Dedifferentiated amniotic fluid mesenchymal stem cell (primary cell): Measurements from ENCODE around the gene CFDP1.

Experiments
- DNase-seq: peaks from one replicate; pipeline ENCODE4 v3.0.0-alpha.2; 2016; ENCODE audit errors: extremely low spot score

The CFDP1 gene

DNA sequence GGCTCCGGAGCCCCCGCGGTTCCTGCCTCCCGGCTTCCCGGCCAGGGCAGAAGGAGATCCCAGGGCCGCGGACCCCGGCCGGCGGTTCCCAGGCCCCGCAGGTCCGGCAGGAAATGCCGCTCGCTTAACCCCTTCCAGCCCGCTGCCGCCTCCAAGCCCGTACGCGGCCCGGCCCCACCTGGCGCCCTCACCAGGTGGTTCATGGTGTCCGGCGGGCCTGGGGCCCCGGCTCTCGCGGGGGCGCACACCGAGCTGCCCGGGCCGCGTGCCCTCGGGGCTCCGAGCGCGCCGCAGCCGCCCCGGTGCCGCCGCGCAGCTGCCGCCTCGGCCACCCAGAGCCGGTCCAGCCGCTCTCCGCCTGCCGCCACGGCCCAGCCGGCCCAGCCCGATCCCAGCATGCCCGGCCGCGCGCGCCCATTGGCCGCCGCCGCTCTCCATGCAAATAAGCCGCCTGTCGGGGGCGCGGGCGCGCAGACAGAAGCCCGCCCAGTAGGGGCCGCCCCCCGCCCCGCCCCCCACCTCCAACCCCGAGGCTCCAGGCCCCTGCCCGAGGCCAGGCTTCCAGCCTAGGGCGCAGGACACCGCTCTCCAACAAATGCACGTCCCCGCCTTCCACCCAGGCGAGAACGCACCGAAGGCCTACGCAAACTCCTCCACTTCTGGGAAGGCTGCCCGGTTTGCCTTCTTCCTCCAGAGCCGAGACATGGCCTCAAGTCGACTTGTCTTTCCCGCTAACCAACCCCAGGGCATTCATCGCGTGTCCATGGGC is 181.8 kb downstream of the CFDP1 start, which contains the start of gene BCAR1:
TSS of gene BCAR1 (minus strand) at position 345 of the 769 bp plus-strand sequence. CDS start at position 203, 142 bp downstream.
- DNase-seq = peak; percentile 87

DNA sequence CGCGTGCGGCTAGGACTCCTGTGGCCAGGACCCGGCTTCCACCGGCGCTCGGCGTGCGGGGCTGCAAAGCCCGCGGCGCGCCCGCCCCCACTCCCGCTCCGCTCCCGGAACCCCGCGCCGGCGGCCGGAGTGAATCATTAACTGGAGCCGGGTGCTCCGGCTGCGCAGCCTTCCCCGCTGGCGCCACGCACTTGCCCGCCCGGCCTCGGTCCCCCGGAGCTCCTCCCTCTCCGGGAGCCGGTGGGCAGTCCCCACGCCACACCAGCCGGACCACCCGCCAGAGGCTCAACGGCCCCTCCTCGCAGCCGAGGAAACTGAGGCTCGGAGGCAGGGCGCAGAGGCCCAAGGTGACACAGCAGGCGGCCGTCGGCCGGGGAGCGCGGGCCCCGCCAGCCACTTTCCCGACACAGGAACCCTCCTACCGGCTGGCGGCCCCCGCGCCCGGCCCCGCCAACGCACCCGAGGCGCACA is 182.5 kb downstream of the CFDP1 start:
- DNase-seq = no peak

DNA sequence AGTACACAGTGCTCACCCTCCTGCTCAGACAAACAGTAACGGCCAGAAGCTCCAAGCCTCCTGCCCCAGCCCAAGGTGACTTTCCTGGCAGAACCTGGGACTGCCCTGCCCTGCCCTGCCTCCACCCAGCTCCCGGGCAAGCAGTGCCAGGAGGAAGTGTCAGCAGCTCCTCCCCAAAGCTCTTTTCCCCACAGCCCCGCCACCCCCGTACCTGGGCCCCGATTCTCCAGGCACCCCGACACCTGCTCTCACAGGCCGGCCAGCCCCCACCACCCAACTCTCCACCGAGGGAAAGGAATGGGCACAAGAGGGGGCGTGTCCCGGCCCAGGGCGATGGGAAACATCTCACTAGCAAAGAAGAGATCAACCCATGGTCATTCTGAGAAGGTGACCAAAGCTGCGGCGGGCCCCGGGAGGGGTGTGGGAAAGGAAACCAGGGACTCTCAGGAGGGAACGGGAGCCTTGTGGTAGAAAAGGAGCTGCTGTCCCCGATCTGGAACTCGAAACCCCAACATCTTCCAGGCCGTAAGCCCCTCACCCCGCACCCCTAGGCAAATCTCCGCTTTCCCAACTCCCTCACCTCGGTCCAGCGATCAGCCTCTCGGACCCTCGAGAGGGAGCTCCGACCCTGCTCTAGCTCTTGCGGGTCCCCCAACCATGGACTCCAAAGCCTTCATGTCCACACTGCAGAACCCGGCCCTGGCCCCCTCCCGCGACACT is 183.1 kb downstream of the CFDP1 start:
- DNase-seq = no peak

DNA sequence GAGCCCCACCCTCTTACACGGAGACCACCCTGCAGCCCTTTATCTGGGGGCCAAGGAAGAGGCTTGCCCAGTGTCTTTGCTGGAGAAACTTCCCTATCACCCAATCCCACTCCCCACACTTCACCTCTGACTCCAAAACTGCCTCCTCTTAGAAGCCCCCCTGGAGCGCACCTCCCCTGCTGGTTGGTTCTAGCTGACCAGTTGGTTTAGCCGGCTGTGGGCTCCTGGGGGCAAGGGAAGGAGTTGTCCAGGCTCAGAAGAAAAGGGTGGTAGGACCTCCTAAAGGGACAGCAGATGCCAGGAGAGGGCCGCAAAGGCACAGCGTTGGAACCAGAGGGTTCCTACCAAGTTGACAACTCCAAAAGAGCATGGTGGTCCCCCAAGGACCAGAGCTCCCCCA is 183.9 kb downstream of the CFDP1 start:
- no peak for DNase-seq

DNA sequence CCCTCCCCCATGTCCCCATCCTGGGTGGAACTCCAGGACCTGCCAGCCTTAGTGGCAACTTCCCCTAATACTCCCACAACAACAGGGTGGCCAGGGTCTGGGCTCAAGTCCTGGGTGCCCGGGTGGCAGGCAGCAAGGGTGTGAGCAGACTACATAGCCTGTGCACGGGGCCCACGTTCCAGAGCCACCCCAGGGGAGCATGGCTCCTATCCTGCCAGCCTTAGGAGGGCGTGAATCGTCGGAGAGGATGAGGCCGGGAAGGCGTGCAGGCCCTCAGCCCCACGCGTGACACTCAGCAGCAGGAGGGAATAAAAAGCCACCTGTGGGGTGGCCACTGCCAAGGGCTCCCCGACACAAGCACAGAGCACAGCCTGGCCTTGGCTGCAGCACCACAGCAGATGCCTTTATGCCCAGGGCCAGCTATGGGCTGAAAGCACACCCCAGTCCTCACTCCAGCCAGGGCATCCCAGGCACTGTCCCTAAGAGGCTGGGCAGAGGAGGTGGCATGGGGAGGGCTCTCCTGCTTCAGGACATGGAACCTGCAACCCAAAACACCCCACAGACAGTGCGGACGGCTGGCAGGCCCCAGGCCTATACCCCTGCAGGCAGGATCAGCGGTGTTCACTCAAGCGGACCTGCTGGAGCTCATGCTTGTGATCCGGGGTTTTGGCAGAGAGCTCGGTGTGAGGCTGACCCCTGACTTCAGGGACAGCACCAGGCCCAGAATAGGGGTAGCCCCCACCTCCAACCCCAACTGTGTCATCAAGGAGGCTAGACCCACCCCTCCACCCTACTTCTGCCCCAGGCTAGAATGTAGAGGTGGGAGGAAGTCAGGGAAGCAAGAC is 184.5 kb downstream of the CFDP1 start:
- DNase-seq = no peak

DNA sequence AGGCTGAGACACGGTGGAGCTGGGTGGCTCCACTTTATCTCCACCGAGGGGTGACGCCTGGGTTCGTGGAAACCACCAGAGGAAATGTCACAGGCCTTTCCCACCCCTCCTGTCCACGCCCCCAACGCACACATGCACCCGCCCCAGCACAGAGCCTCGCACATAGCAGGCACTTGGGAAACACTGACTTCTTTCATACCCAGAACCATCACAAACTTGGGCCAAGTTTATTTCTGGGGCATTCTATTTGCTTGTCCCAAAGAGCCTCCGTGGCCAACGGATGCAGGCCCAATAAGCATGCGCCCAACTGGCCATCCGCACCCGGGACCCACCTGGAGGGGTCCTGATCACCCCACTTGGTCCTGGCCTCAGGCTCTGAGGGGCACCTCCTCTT is 185.2 kb downstream of the CFDP1 start:
- no peak for DNase-seq

DNA sequence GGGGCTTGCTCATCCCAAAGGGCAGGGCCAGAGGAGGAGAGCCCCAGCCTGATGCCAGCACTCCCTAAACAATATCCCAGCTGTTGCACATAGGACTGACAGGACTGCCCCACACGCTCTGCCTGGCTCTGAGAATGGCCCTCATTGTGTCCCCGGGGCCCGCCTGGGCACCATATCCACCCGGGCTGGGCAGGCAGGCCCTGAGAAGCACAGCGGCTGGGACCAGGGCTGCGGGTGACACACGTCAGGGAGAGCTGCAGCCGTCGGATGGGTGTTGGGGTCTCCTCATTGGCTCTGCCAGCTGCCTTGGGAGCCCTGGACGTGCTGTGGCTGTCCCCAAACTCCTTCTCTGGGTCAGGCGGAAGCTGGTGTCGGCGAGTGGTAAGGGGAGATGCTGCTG is 186.1 kb downstream of the CFDP1 start:
- no peak for DNase-seq

DNA sequence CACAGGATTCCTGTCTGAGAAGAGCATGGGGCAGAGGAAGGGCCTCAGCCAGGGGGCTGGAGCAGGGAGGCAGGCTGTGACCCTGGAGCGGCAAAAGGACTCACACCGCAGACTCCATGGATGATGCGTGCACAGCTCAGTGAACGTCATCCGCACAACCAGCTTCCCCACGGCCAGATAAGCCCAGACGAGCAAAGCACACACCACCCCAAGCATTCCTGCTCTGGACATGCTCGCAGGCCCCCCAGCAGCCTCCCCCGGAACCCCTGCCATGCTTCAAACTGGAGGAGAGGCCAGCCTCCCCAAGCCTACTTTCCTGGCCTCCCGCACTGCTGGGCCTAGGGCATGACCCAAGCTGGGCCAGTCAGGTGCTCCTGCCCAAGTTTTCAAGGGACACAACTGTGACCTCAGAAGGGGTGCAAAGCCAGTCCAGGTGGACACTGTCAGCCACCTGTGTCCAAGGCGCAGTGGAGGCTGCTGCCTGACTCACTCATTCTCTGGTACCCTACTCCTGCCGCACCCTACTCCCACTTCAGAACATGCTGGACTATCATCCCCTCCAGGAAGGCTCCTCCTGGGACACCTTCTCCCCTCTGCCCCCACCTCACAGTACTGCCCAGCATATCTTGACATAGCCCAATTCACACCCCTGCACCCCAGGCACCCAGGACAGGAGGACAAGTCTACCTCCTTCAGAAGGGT is 186.6 kb downstream of the CFDP1 start:
- DNase-seq = no peak

DNA sequence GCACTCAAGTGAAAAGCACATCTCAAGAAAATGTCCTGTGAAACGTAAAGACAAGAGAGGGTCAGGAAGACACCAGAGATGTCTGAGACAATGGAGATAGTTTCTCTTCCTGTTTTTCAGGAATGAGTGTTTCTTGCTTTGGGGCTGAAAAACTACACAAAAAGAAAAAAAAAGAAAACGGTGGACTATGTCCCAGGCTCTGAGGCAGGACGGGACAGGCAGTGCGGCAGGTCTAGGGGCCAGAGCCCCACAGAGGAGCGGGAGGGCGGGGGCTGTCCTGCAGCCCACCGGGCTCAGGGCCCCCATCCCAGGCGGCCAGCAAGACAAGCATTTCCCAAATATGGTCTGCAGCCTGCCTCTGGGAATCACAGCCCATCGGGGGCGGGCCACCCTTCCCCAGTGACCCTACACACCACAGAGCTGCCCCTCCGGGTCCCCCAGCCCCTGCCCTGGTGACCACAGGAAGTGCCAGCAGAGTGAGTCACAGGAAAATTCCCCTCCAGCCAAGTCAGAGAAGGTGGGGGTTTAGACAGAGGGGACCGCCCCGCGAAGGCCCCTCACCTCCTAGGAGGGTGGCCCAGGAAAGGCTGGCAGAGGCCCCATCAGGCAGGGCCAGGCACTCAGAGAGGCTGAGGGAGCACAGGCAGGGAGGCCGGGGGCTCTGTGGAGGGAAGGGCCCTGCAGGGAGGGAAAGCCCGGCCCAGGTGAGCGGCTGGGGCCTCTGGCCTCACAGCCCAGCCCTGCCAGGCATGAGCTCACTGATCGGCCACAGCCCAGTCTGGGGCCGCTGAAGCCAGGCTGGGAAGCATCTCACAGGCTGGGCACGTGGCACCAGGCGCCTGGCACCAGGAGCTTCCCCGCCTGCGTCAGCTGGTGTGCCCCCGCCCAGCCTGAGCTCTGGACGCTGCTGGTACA is 188.2 kb downstream of the CFDP1 start:
- DNase-seq = peak; percentile 92

DNA sequence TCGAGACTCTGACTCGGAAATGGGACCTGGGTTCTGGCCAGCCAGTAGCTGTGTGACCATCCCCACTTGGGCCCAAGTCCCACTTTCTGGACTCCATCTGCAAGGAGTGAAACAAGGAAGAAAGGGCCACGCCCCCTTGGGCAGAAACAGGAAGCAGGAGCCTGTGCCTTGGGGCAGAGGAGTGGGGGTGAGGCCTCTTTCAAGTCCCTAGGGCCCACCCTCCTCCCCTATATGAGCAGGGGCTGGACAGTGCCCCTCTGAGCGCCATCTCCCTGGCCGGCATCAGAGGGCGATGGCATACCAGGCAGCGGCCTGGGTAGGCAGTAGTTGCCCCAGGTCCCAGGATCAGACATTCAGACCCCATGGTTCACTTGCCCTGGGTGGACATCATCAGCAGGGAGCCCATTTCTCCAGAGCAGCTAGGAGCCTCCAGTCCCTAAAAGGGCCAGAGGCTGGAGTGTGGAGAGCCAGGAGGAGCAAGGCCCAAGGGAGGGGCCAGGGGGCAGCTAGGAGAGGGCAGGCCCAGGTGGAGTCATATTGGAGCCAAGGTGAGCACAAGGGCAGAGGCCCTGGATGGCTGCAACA is 189.0 kb downstream of the CFDP1 start:
- DNase-seq = no peak
